Measurements from ENCODE around the gene ELL.
A peak's percentile ranks its signal among the peaks of the same experiment; 100 is the strongest.
"Not testable (repeated sequence)": the region's sequence is repeated elsewhere in the genome, so short reads cannot be mapped to it uniquely, and the experiment has no call there.

ELL gene

DNA sequence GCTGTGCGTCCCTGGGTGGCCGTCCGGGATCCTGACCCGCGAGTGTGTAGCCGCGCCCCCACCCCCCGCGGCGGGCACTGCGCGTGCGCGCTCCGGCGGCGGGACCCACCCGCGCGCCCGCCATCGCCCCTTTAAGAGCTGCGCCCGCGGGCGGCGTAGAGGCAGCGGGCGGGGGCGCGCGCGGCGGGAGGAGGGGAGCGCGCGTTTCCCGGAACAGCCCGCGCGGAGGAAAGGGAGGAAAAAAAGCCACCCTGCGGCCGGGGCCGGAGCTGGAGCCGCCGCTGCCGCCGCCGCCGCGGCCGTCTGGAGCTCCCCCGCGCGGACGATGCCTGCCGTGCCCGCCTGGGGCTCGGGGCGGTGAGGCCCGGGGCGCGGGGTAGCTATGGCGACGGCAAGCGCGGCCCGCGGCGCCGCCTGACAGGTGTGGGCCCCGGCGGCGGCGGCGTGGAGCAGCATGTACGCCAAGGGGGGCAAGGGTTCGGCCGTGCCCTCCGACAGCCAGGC lies 102.6 kb downstream of the ELL start, which contains the start of gene SSBP4:
SSBP4 (plus strand) TSS at position 204 of the 504 bp plus-strand sequence; CDS start at position 455, 251 bp downstream.
- peak; percentile 51 for DNase-seq

DNA sequence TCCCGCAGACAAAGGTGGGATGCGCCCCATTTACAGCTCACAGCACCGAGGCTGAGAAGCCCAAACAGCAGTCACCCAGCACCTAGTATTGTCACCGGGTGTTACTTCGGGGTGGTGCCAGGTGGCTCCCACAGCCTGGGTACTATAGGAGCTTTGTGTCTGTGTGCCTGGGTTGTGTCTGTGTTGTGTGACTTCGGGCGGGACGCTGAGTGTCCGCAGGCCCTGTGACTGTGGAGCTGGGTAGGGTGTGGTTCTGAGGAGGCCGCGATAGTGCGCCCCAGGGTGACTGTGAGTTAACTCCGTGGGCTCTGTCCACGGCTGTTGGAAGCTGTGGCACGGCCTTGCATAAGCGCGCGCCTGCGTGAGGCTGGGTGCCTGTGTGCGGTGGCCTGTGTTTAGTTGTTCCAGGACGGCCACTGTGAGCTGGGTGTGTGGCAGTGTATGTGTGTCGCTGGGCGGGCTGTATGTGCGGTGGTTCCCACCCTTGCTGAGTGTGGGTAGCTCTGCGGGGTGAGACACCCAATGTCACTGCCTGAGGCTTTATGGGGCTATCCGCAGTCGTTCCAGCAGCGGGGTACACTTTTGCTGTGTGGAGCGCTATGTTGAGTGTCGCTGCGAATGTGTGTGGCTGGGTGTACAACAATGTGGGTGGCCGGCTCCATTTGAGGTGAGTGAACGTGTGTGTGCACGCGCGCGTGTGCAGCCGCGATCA lies 103.2 kb downstream of the ELL start:
- peak; percentile 43 for DNase-seq

DNA sequence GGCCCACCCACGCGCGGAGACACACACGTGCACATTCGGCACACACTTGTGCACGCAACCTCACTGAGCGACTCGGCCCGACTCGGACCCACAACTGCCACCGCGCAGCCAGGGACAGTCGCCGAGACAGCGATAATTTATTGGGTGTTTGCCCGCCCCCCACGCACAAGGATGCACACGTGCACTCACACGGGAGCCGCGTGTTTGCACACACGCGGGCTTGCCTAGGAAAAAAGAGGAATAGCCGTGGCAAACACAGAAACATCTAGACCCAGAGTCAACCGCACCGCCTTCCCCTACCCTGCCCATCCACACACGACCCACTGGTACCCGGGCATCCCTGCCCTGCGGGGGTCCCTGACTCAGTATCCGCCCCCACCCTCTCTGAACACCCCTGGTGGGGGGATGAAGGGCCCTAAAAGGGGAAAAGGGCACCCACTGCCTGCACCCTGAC lies 103.8 kb downstream of the ELL start:
- no peak for DNase-seq

DNA sequence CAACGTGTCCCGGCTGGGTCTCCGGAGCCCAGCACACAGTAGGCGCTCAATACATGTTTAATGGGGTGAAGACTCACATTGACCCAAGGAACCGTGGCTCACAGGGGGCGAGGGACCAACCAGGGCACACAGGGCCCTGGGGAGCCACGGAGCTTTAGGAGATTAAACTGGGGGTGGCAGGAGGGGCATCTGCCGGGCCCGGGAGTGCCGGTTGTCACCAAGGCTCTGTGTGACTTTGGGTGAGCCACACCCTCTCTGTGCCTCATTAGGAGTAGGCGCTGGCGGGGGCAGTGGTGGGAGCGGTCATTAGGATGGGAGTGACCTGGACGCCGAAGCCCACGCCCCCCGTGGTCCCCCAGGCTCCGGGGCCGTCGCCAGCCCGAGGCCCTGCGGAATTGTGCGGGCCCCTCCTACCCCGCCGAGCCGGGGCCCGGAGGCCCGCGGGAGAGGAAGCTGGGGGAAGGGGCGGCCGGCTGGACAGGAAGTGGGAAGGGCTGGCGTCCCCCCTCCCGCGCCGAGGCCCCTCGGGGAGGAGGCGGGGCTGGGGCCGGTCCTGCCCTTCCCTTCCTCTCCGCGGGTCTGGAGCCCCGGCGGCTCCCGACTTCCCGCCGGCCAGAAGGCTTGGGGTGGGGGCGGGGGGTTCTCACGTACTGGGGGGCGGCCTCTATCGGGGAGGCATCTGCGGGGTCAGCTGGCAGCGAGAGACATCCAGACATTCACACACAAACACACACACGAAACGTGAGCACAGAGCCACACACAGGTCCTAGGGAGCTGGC lies 104.4 kb downstream of the ELL start:
- DNase-seq: no peak

DNA sequence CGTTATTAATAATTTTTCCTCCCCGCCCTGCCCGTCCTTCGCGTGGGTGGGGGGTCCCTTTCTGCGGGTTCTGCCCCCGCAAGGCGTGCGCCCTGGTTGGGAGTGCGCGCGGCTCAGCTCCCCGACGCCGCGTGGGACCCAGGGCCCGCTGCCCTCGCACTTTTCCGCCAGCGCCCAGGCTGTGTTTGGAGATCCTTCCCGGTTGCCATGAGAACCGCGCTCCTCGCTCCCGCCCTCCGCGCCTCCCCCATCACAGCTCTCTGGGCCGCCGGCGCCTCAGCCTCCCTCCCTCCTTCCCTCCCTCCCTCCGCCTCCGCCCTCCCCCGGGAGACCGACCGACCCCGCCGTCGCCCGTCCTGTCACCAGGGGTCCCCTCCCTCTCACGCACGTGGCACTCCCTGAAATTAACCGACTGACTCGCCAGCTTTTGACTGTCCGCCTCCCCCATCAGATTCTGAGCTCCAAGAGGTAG lies 105.1 kb downstream of the ELL start:
- peak; percentile 26 for DNase-seq

DNA sequence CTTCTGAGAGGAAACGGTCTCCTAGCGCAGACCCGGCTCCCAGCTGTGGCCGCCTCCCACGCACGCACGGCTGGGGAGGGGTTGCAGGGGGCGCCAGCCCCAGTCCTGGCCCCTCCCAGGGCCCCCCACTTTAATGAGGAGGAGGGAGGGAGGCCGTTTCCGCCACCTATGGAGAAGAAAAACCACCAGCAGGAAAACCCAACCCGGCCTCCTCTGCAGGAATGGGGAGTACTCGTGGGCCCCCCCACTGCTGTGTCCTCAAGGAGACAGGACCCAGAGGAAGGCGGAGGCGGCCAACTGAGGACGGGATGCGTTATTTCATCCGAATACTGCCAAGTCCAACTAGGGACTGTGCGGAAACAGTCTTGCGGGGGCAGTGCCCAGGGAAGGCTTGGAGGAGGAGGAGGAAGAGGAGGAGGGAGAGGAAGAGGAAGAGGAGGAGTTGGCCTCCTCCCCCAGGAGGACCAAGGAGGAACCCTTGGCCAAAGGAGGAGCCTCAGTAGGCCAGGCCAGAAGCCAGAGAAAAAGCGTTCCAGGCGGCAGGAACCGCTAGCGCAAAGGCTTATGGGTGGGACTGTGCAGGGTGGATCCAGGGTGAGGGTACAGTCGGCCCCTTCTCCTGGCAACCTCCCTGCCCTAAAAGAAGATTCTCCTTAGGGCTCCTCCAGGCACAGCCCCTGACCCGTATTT lies 106.5 kb downstream of the ELL start:
- DNase-seq: no peak

DNA sequence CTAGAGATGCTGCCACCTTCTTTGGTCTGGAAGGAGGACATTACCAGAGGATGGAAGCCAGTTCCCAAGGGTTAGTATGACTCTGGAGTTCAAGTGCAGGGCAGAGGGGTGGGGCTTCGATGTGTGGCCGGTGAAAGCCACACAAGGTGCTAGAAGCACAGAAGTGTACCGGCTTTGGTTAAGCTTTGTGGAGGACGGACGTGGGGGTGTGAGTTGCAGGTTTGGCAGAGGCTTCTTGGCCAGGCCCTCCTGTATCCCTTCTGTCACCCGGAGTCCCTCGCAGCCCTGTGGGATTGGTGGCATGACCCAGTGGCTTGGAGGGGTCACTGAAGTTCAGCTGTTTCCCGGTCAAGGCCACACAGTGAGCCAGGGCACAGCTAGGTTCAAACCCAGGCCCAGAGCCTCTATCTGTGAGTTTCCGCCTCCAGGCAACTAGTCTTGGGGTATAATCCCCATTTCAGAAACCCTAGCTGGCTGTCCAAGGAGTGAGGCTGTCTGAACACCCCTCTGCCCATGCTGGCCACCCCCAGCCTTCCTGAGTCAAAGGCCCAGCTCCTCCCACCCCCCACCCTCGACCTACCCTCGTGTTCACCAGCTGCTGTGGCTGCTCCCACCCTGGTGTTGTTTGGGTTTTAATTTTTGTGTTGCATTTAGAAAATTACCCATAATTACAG lies 107.2 kb downstream of the ELL start:
- no peak for DNase-seq

DNA sequence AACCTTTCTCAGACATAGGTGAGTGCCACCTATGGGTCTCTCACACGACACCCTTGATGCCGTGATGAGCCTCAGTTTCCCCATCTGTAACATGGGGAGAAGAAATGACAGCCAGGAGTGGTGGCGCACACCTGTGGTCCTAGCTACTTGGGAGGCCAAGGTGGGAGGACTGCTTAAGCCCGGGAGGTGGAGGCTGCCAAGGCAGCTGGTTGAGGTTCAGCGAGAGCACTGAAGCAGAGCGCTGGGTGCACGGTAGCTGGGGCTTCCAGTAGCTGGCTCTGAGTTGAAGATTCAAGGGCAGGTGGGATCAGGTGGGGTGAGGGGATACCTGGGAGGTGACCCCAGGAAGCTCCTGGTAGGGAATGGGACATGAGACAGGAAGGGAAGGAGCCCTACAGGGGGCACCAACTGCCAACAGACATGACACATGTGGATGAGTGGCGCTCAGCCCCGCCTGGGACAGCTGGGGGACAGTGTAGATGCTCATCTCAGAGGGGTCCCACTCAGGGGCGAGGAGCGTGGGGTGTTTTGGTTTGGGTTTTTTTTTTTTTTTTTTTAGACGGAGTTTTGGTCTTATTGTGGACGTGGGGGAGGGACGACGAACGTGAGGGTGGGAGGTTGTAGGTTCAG lies 109.1 kb downstream of the ELL start:
- DNase-seq: no peak

DNA sequence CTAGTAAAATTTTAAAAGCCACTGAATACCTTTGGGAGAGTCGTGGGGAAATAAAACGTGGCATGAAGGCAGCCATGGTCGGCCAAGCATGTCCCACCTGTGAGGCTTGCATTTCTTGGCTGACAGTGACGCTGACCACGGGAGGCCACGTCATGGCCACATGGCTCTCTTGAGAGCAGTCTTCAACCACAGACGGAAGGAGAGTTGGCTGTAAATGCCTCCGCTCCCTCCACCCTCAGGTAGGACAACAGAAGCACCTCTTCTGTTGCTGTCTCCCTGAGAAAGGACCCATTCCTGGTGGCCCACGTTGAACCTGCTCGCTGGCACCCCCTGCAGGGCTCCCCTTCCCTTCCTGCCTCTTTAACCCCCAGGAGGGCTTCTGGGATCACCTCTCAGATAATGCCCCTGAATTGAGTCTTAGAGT lies 113.8 kb downstream of the ELL start:
- no peak for DNase-seq

DNA sequence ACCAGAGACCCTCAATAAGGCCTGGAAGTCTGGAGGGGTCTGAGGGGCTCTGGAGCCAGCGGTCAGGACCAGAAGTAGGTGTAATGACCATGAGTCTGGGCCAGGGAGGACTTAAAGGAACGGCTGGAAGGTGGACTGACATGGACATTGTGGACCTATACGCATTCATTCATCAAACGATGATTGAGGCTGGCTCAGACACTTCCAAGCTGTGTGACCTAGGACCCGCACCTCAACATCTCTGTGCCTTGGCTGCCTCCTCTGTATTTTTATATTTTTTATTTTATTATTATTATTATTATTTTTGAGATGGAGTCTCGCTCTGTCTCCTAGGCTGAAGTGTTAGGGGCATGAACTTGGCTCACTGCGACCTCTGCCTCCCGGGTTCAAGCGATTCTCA lies 115.1 kb downstream of the ELL start:
- no peak for DNase-seq

DNA sequence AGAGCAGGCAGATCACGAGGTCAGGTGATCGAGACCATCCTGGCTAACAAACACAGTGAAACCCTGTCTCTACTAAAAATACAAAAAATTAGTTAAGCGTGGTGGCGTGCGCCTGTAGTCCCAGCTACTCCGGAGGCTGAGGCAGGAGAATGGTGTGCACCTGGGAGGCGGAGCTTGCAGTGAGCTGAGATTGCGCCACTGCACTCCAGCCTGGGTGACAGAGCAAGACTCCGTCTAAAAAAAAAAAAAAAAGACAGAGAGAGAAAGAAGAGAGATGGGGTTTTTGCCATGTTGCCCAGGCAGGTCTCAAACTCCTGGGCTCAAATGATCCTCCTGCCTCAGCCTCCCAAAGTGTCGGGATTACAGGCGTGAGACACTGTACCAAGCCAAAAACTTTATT lies 116.1 kb downstream of the ELL start:
- not testable (repeated sequence) for DNase-seq

DNA sequence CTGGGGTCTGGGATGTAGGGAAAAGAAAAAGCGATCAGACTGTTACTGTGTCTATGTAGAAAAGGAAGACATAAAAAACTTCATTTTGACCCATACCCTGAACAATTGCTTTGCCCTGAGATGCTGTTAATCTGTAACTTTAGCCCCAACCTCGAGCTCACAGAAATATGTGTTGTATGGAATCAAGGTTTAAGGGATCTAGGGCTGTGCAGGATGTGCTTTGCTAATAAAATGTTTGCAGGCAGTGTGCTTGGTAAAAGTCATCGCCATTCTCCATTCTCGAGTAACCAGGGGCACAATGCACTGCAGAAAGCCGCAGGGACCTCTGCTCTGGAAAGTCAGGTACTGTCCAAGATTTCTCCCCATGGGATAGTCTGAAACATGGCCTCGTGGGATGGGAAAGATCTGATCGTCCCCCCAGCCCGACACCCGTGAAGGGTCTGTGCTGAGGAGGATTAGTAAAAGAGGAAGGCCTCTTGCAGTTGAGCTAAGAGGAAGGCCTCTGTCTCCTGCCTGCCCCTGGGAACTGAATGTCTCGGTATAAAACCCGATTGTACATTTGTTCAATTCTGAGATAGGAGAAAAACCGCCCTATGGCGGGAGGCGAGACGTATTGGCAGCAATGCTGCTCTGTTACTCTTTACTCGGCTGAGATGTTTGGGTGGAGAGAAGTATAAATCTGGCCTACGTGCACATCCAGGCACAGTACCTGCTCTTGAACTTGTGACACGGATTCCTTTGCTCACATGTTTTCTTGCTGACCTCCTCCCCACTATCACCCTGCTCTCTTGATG lies 119.2 kb downstream of the ELL start:
- not testable (repeated sequence) for DNase-seq

DNA sequence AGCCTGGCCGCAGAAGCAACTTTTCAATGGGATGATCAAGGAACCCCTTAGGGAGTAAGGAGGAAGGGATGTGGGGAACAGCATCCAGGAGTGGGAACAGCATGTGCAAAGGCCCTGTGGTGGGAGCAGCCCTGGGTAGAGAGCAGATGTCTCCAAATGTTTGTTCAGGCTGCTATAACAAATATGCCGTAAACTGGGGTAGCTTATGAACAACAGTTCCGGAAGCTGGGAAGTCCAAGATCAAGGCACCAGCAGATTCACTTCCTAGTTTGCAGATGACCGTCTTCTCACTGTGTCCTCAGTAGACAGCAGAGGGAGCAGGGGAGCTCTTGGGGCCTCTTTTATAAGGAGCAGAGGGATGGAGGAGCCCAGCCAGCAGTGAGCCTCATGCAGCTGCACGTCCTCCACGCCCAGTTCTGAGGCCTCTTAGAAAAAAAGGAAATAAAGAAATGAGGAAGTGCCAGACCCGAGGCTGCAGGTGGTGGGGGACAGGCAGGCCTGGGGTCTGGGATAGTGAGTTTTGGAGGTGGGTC lies 120.2 kb downstream of the ELL start:
- no peak for DNase-seq

DNA sequence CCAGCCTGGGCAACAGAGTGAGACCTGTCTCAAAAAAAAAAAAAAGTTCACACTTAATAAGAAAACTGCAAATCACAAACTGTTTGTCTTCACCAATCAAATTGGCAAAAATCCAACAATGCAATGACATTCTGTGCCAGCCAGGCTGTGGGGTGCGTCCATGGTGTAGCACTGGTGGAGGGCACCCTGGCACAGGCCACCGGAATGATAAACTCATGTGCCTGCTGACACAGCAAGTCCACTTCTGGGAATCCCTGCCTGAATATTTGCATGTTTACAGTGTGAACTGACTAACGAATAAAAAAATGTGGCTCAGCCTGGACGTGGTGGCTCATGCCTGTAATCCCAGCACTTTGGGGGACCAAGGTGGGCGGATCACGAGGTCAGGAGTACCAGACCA lies 122.9 kb downstream of the ELL start:
- no peak for DNase-seq

DNA sequence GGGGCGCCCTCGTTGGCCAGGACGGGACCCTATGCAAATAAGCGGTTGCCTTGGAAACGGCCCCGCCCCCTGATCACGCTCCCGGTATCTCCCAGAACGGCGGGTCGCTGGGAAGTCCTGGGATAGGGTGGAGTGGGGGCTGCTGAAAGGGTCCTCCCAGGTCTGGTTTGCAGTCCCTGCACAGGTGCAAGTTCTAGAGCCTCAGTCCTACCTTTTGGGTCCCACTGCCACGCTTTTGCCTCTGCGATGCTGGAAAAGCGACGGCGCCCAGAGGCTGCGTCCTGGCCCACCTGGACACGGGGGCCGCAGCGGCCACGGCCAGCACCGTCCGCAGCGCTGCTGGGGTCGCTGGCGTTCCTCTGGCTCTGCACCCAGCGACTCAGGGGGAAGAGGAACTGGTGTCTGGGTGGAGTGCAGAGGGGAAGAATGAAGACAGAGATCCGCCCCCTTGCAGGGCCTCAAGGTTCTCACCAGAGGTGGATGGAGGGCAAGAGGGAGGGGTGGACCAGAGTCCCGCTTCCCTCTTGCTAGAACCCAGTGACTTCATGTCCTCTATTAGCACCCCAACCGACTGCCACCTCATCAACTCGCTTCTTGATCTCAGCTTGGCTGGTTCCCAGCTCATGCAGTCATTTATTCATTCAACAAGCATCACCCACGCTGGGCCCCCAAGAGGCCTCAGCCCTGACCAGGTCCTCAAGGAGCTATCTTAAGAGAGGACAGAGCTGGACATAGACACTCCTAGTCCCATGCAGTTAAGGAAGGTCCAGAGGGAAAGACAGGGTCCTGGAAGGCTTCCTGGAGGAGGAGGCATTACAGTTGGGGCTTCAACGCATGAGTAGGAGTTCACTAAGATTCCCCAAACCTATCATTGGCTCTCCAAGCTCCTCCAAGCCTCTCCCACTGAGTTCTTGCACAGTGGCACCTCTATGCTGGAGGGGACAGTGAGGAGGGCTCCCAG lies 124.3 kb downstream of the ELL start, which contains the start of gene LRRC25:
LRRC25 (minus strand) TSS at position 381 of the 961 bp plus-strand sequence. CDS start 659 bp downstream, outside the sequence.
- no peak for DNase-seq

DNA sequence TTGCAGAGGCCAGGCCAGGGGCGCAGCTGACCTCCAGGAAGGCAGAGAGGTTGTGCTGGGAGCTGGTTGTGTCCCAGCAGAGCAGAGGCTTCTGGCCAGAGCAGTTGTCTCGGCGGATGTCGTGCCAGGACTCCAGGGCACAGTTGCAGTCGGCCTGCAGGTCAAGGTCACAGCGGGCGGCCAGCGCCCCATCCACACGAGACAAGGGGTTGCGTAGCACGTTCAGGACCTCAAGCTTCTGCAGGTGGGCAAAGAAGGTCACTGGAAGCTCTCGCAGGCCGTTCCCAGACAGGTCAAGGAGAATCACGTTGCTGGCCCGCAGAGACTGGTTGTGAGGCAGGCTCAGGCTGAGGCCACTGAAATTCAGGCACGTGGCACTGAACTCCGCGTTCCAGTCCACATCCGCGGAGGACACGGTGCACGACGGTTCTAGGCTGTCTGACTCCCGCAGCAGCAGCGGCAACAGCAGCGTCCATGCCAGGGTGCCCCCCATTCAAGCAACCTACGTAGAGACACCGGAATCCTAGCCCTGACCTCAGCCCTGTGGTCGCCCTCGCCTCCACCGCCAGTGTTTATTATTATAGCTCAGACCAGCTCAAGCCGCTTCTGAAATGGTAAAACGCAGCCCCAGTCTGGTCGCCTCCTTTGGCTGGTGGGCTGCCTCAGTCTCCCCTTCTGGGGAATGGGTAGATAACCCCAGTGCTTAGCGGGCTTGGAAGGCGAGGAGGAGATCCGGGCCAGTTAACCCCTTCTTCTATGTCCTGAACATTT lies 125.2 kb downstream of the ELL start:
- no peak for DNase-seq

DNA sequence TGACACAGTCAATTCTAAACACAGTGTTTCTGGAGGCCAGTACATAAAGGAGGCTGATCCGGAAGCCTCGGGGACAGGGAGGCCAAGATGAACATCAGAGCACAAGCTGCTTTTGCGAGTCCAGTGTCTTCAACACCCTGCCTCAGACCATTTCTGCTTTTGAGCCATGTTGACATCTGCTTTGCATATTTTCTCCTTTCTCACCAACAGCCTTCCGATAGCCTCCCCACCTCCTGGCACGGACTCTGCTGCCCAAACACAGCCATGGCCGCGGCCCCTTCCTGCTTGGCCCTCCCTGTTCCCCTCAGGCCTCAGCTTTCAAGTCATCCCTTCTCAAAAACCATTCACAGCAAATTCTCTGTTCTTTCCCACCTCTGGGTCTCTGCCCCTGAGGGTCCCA lies 128.0 kb downstream of the ELL start:
- DNase-seq: no peak

DNA sequence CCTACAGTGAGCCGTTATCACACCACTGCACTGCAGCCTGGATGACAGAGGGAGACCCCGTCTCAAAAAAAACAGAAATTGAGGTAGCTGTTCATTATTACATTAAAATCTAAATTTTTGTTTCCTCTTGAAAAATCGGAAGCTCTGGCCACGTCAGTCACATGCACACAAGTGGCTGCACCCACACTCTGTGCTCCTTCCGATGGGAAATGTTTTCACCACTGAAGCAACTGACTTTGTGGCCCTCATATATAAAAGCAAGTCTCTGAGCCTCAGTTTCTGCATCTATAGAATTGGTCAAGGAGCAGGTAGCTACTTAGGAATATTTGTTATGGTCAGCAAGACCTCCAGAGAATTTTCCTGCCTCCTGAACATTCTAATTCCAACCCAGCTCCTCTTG lies 128.9 kb downstream of the ELL start:
- DNase-seq: no peak
